AML-193 (cell line): ENCODE results near the gene ABCC4.

ENCODE experiments used
- DNase-seq, 2 experiments: peaks; one replicate each; lab custom pipeline; 2025; lab: John Stamatoyannopoulos, UW

The ABCC4 gene

GRCh38 chr13:95044452-95045205 lies 256.6 kb downstream of the ABCC4 start:
- no peak for DNase-seq

- no peak for DNase-seq
Measured at GRCh38 chr13:95039415-95039814, 261.8 kb downstream of the ABCC4 start.

- no peak for DNase-seq
Measured at GRCh38 chr13:95038949-95039348, 262.3 kb downstream of the ABCC4 start.

- no peak for DNase-seq
Measured at GRCh38 chr13:95035311-95036109, 265.7 kb downstream of the ABCC4 start.

- no peak for DNase-seq
Measured at GRCh38 chr13:95033890-95034289, 267.4 kb downstream of the ABCC4 start.

GRCh38 chr13:95032121-95032520 lies 269.1 kb downstream of the ABCC4 start:
- DNase-seq = no peak

GRCh38 chr13:95030821-95031343 lies 270.4 kb downstream of the ABCC4 start:
- DNase-seq = no peak

- no peak for DNase-seq
Measured at GRCh38 chr13:95027638-95028037, 273.6 kb downstream of the ABCC4 start.

- DNase-seq = no peak
Measured at GRCh38 chr13:95025116-95025515, 276.1 kb downstream of the ABCC4 start.

GRCh38 chr13:95023405-95023804 lies 277.8 kb downstream of the ABCC4 start:
- no peak for DNase-seq

GRCh38 chr13:95020298-95020987 lies 280.8 kb downstream of the ABCC4 start:
- no peak for DNase-seq

- no peak for DNase-seq
Measured at GRCh38 chr13:95019886-95020285, 281.4 kb downstream of the ABCC4 start.

GRCh38 chr13:95007322-95007721 lies 293.9 kb downstream of the ABCC4 start:
- DNase-seq = no peak

GRCh38 chr13:95005300-95005699 lies 296.0 kb downstream of the ABCC4 start:
- no peak for DNase-seq

- no peak for DNase-seq
Measured at GRCh38 chr13:95003019-95003813, 298.0 kb downstream of the ABCC4 start.

GRCh38 chr13:95002126-95002525 lies 299.1 kb downstream of the ABCC4 start:
- no peak for DNase-seq

GRCh38 chr13:94999871-95000270 lies 301.4 kb downstream of the ABCC4 start:
- no peak for DNase-seq

- no peak for DNase-seq
Measured at GRCh38 chr13:94997126-94997525, 304.1 kb downstream of the ABCC4 start.

- no peak for DNase-seq
Measured at GRCh38 chr13:94996445-94996844, 304.8 kb downstream of the ABCC4 start.

- no peak for DNase-seq
Measured at GRCh38 chr13:94994506-94994905, 306.7 kb downstream of the ABCC4 start.

- DNase-seq = no peak
Measured at GRCh38 chr13:94993616-94994015, 307.6 kb downstream of the ABCC4 start.
